SK-N-MC (cell line): Measurements from ENCODE around the gene JUNB.

Experiments used
- DNase-seq: peaks from one replicate; pipeline ENCODE4 v3.0.0-alpha.2; 2011; ENCODE audit warnings: low read depth, low spot score
- H3K27ac ChIP-seq: fragments of 200-600 bp; sonication (generic); 2 replicates; pipeline ENCODE4 v1.5.1; 2016; ENCODE audit warnings: mixed run types
- H3K36me3 ChIP-seq: fragments of 200-600 bp; sonication (generic); 2 replicates; pipeline ENCODE4 v1.6.1; 2017; ENCODE audit warnings: antibody characterized with exemption, low read length, mixed read lengths; ENCODE audit not compliant: insufficient read depth
- H3K4me3 ChIP-seq: fragments of 200-600 bp; sonication (generic); 2 replicates; pipeline ENCODE4 v1.5.1; 2016
- H3K9ac ChIP-seq: fragments of 200-600 bp; sonication (generic); 2 replicates; pipeline ENCODE4 v1.8.0; 2017; ENCODE audit warnings: mixed run types, mixed read lengths; ENCODE audit not compliant: insufficient read length
- H3K9me3 ChIP-seq: fragments of 200-600 bp; sonication (generic); 2 replicates; pipeline ENCODE4 v1.6.1; 2017; ENCODE audit warnings: low read depth, mild to moderate bottlenecking, antibody characterized with exemption, low read length, moderate library complexity, mixed read lengths
- EZH2 ChIP-seq: fragments of 200-600 bp; sonication (generic); IDR thresholded peaks from one replicate; pipeline ENCODE4 v1.6.1; 2017; ENCODE audit warnings: antibody characterized with exemption
- FOXP2 ChIP-seq: optimal IDR thresholded peaks from 2 replicates; pipeline ENCODE3; 2011; ENCODE audit warnings: mild to moderate bottlenecking, moderate library complexity; ENCODE audit not compliant: insufficient read depth; ENCODE audit errors: extremely low read length, control extremely low read depth
- POLR2AphosphoS5 ChIP-seq: IDR thresholded peaks from 2 replicates; pipeline ENCODE4 v1.6.1; 2012; ENCODE audit warnings: mild to moderate bottlenecking, low read depth, low read length, borderline replicate concordance

JUNB gene

GRCh38 chr19:12791345-12792050, at the start of gene JUNB:
Gene JUNB (plus strand): TSS chr19:12791486. CDS start chr19:12791772, 286 bp downstream.
- Histone ChIP-seq H3K9me3 (no peaks in the 10 kb centered on the region), H3K27ac (peak within 1 kb of the TSS; percentile 78), H3K4me3 (peak within 1 kb of the TSS; percentile 97), H3K36me3 (no peaks in the 10 kb centered on the region), H3K9ac (peak within 1 kb of the TSS; percentile 68)
- no peak for DNase-seq
- no peak for TF ChIP-seq EZH2
- TF ChIP-seq FOXP2: peak; percentile 95
- peak; percentile 100 for TF ChIP-seq POLR2AphosphoS5

GRCh38 chr19:12745166-12745897, 46.0 kb upstream of the JUNB start:
- Histone ChIP-seq H3K4me3 (no peak overlapping the region), H3K36me3 (peaks cover 12% of the 10 kb centered on the region; the same call in 1 of the 2 replicates), H3K9ac (no peak overlapping the region), H3K27ac (no peak overlapping the region), H3K9me3 (no peaks in the 10 kb centered on the region)
- TF ChIP-seq FOXP2 (no peak), EZH2 (no peak), POLR2AphosphoS5 (no peak)
- DNase-seq: no peak

GRCh38 chr19:12748489-12748888, 42.8 kb upstream of the JUNB start:
- Histone ChIP-seq H3K9me3 (no peaks in the 10 kb centered on the region), H3K27ac (no peak overlapping the region), H3K36me3 (peaks cover 12% of the 10 kb centered on the region; the same call in 1 of the 2 replicates), H3K4me3 (no peak overlapping the region), H3K9ac (no peak overlapping the region)
- TF ChIP-seq POLR2AphosphoS5: no peak
- TF ChIP-seq FOXP2: no peak
- DNase-seq: no peak

GRCh38 chr19:12749938-12750521, 41.3 kb upstream of the JUNB start:
- no peak for TF ChIP-seq FOXP2
- TF ChIP-seq EZH2: no peak
- no peak for TF ChIP-seq POLR2AphosphoS5
- H3K4me3 ChIP-seq: peak overlapping the region; percentile 57
- H3K9me3 ChIP-seq: no peaks in the 10 kb centered on the region
- no peak for DNase-seq
- H3K36me3 ChIP-seq: peaks cover 12% of the 10 kb centered on the region; the same call in 1 of the 2 replicates
- no peak overlapping the region for H3K9ac ChIP-seq
- H3K27ac ChIP-seq: no peak overlapping the region

- Histone ChIP-seq H3K27ac (no peak overlapping the region), H3K36me3 (peaks cover 12% of the 10 kb centered on the region; the same call in 1 of the 2 replicates), H3K9ac (no peak overlapping the region), H3K9me3 (no peaks in the 10 kb centered on the region), H3K4me3 (no peak overlapping the region)
- TF ChIP-seq POLR2AphosphoS5 (no peak), EZH2 (no peak), FOXP2 (no peak)
- DNase-seq: no peak
These were observed 40.4 kb upstream of the JUNB start for GRCh38 chr19:12750851-12751250.

- TF ChIP-seq POLR2AphosphoS5: no peak
- no peak for TF ChIP-seq EZH2
- TF ChIP-seq FOXP2: no peak
- H3K9me3 ChIP-seq: no peaks in the 10 kb centered on the region
- H3K4me3 ChIP-seq: no peak within 1 kb of the TSS
- H3K36me3 ChIP-seq: peaks cover 12% of the 10 kb centered on the region; the same call in 1 of the 2 replicates
- H3K27ac ChIP-seq: no peak within 1 kb of the TSS
- no peak for DNase-seq
- no peak within 1 kb of the TSS for H3K9ac ChIP-seq
These were observed 39.7 kb upstream of the JUNB start, which contains the start of gene BEST2 for GRCh38 chr19:12751635-12752034. Gene BEST2 (plus strand): TSS chr19:12751791. CDS start chr19:12752593, 802 bp downstream.

- no peak for DNase-seq
- Histone ChIP-seq H3K4me3 (no peak overlapping the region), H3K36me3 (peaks cover 8% of the 10 kb centered on the region; the same call in 1 of the 2 replicates), H3K9me3 (no peaks in the 10 kb centered on the region), H3K9ac (no peak overlapping the region), H3K27ac (no peak overlapping the region)
- TF ChIP-seq FOXP2: no peak
- TF ChIP-seq POLR2AphosphoS5: no peak
- TF ChIP-seq EZH2: no peak
These were observed 39.1 kb upstream of the JUNB start for GRCh38 chr19:12752056-12752781.
